K562 treated with DMSO at 1 percent for 24 hours (cell line): ENCODE data around the gene WDR48. TPM values are rescaled to one million over a fixed set of nuclear protein-coding genes. Genes with fewer than 3 reads are reported as not detected.

Experiments used
- total RNA-seq: library from RNA; unstranded; fragments of 300-600 nt; gene quantifications from 2 replicates; pipeline ENCODE4 v1.2.3, GENCODE V29; 2022; ENCODE audit warnings: low read depth; ENCODE audit not compliant: insufficient read depth

WDR48 gene
- total RNA-seq, result 19.5 and 23.7 TPM in 2 replicates

GRCh38 chr3:39051649-39052561 is at the start of gene WDR48, which contains the start of gene SCN11A:
Gene WDR48 (plus strand): TSS chr3:39052016. CDS start chr3:39052026, 10 bp downstream.
Gene SCN11A (minus strand): TSS chr3:39051944. CDS start chr3:38950362, 101,582 bp downstream.

GRCh38 chr3:39107388-39108199 is 55.8 kb downstream of the WDR48 start, which contains the start of the genes GORASP1 and TTC21A:
Gene GORASP1 (minus strand): TSS chr3:39107627. CDS start chr3:39107541, 86 bp downstream.
Gene TTC21A (plus strand): TSS chr3:39107680. CDS start chr3:39107838, 158 bp downstream.

Other genes starting within 250 kb of the WDR48 start
- not detected in 2 replicates for gene SCN10A, start 235.8 kb upstream of the WDR48 start, total RNA-seq
- 0.06 TPM in 1 of 2 replicates, not detected in the other for gene SCN11A, start 72 bp upstream of the WDR48 start, total RNA-seq
- gene GORASP1, start 55.6 kb downstream of the WDR48 start, total RNA-seq, result 56.3 and 68.4 TPM in 2 replicates
- gene TTC21A, start 55.7 kb downstream of the WDR48 start, total RNA-seq, result 1.4 and 2.2 TPM in 2 replicates
- 42.5 and 42.8 TPM in 2 replicates for gene CSRNP1, start 101.6 kb downstream of the WDR48 start, total RNA-seq
- gene XIRP1, start 140.6 kb downstream of the WDR48 start, total RNA-seq, result not detected in 2 replicates
- gene CX3CR1, start 228.0 kb downstream of the WDR48 start, total RNA-seq, result not detected in 2 replicates